Measurements from ENCODE around the gene RNLS. TPM values are rescaled to one million over a fixed set of nuclear protein-coding genes. Genes with fewer than 3 reads are reported as not detected.
"Not testable (repeated sequence)": the region's sequence is repeated elsewhere in the genome, so short reads cannot be mapped to it uniquely, and the experiment has no call there.

The RNLS gene
- total RNA-seq, 1 experiment from 2014 or later: not detected

DNA sequence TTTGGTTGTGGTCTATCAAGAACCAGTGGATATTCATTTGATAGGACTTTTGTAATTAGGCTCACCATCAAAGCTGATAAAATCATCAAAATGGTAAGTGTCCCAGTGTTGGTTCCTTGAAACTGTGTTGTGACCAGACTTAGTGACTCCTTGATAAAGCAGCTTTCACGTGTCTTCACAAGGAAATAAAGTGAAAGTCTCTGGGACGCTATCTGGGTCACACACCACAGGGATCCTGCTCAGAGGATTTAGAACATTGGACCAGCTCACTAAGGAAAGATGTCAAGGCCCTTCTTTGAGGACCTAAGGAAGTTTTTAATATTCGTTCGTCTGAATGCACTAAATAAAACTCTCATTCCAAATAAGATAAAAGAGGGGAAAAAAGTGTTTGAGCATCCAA is 193.1 kb downstream of the RNLS start:
- no peak for DNase-seq (ENCODE audit: low read depth)

DNA sequence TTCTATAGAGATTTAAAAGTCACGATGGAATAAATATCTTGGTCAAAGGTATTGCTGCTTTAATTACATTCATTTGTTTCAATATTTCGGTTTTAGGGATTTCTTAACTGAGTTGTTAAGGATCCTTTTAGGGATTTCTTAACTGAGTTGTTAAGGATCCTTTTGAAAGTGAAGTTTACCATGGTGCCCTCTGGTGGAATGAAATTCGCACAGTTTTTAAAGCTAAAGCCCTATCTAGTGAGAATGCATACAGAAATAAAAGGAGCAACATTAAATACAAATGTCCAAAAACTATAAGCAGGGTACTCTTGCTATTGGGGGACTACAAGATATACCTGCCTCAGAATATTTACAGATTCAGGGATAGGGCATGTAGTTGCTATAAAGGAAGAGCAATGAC is 193.7 kb downstream of the RNLS start:
- DNase-seq (ENCODE audit: low read depth): peak; percentile 58

DNA sequence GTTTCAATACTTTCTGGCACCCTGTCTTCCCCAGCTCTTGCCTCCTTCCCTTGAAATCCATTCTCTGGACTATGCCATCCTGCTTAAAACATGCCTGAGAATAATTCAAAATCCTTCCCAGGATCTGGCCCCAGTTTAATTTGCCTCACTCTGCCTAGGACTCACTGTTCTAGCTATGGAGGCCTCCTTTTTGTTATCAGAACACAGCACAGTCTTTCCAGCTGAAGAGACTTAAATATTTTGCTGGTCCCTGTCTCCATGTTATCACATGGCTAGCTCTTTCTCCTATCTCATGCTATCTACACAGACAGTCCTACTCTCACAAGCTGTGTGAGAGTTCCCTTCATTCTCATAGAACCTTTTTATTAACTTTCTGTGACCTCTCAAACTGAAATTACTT is 194.8 kb downstream of the RNLS start:
- DNase-seq (ENCODE audit: low read depth): no peak

DNA sequence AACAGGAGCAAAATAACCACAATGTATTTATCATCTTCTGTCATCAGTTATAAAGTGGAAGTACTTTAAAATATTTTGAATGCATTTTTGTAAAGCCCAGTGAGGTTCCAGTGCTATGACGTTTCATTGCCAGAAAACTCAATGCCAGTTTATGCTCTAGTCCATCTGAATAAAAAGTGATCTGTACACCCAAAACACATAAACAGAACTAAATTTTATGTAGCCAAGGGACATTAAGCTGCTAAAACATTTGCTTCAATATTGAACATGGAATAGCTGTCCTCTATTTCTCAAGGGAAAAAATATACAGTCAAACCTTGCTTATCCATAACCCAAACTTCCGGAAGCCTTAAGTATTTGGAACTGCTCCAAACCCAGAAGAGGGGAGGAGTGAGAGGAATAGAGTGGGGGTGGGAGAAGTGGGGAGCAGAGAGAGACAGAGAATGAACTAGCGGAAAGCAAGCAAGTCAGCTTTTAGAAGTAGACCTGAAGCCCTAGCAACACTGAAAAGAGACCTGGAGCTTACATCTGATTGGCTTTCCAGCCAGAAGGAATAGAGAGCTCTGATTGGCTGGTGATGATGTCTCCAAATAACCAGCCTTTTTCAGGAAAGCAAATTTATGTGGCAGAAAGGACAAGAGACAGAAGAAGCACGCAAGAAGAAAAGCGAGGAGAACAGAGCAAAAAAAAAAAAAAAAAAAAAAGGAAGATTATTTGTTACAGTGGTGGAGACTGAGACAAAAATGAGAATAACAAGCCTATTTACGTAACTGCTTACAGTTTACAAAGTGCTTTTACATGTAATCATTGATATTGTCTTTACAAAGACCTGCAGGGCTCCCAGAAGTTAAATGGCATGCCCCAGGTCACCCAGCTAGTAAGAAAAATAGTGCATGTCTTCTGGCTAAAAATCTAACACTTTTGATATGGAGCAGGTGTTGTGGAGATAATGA is 196.0 kb downstream of the RNLS start:
- peak; percentile 73 for DNase-seq (ENCODE audit: low read depth)

DNA sequence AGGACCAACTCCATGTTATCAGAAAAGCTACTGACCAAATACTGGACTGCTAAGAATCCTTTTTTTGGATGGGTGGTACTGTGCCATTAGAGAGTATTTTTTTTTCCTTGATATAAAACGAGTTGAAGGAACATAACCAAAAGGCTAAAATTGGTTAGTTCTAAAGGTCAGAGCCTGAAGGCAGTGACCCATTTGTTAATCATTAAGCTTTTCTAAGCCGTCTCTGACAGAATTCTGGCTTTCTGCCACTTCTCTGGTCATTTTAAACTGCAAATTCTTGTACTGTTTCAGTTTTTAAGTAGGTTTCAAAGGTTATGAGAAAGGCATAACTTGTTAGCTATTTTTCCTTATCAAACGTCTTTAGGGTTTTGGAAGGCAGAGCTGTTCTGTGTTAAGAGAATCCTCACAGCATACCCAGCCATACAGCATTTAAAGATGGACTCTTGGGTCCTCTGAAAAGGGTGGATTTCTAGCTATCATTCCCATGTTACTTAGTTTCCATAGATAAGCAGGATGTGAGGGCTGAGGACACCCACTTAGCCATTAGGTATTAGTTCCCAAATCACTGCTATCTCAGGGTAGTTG is 196.8 kb downstream of the RNLS start:
- peak; percentile 19 for DNase-seq (ENCODE audit: low read depth)

DNA sequence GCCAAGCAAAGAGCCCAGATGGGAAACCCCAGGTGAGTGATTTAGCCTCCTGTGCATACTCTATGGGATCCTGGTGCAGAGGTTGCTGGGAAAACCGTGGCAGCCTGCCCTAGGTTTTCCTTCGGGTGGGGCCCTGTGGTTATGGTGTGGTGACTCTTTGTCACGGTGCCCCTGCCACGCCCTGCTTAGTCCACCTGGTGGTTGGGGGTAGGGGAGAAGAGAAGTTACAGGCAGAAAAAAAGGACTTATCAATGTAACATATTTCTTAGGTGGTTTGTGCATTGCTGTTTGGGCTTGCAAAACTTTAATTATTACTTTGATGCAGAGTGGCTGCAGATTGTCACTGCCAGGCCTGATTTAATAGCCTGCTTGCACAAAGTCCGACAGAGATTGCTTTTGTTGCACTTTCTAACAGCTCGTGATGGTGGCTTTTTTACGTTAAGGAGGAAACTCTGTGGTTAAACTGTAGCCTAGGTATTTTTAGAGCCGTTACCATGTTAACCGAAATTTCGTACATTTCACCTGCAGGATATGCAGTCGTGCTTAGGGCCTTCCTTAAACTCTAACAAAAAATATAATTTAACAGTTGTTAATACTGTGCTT is 197.4 kb downstream of the RNLS start:
- DNase-seq (ENCODE audit: low read depth): no peak

DNA sequence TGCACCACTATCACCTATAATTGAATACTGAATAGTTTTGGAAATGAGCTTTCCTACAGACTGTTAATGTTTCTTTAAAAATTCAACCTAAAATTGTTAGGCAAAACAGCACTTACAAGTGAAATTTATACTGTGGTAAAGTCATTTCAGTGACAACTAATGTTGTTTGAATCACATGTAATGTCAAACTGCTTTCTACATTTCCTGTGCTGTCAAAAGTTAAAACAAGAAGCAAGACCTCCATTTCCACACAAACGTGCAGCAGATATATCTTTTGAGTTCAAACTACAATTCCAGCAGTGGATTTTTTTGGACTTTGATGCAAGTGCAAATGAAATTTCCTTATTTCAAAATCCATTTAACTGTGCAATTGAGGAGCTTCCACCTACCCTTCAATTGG is 199.8 kb downstream of the RNLS start:
- DNase-seq (ENCODE audit: low read depth): no peak

DNA sequence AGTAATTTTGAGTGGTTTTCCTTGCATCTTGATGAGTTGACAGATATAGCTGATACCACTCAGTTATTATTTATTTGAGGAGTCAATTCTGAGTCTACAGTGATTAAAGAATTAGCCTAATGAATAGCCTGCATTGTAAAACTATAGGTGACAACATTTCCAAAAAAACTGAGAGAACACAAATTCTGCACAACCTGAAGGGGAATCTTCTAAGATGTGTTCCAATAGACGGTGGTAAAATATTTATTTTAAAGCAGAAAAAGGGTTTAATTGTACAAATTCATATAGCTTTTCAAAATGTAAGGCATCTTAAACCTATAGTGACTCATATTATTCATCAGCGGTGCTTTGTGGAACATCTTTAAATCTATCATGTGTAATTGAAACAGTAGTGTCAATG is 200.4 kb downstream of the RNLS start:
- no peak for DNase-seq (ENCODE audit: low read depth)

DNA sequence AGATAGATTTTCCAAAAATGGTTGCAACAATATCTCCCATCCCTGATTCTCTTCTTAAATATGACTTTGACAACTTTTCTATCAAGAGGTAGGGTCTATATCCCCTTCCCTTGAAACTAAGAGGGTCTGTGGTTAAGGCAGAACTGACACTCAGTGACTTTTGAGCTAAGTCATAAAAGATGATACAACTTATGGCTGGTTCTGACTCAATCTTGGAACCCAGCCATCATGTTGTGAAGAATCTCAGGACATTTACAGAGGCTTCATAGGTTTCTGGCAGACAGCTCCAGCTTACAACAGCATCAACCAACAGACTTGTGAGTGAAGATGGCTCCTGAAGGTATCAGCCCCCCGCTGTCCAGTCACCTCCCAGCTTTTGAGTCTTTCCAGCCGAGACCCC is 203.5 kb downstream of the RNLS start:
- DNase-seq (ENCODE audit: low read depth): peak; percentile 70

DNA sequence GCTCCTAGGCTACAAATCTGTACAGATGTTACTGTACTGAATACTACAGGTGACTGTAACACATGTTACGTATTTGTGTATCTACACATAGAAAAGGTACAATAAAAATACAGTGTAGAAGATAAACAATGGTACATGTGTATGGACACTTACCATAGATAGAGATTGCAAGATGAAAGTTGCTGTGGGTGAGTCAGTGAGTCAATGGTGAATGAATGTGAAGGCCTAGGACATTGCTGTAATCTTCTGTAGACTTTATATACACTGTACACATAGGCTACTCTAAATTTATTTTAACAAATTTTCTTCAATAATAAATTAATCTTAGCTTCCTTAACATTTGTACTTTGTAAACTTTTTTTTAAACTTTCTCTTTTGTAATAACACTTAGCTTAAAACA is 205.6 kb downstream of the RNLS start:
- no peak for DNase-seq (ENCODE audit: low read depth)

DNA sequence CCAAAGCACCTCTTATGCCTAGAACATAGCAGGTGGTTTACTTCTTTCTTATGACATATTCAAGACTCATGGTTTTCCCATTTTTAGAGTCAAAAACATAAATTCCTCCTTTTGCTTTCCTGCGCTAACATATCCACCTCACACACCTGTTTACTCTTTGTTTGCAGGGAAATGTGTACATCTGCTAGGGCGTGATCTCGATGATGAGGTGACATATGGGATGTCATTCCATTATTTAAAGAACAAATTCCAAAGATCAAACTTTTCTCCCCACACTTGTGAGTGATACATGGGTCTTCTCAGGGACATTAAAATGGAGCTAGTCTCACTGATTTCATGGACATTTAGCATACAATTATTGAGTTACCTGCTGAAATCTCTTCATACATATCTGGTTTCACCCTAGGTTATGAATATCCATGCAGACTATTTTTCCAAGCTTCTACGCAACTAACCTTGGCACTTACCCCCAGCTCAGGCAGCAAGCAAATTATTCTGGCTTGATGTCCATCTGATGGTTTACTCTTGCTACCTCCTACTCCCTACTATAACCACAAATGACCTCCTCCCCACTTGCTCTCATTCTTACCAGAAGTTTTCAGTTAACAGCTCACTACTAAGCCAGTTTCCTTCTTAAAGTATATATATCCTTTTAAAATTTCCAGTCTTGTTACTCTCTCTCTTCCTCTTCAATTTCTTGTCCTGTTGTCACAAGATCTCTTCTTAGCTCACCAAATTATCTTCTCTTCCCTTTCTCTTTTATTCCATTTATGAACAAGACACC is 208.5 kb downstream of the RNLS start:
- no peak for DNase-seq (ENCODE audit: low read depth)

DNA sequence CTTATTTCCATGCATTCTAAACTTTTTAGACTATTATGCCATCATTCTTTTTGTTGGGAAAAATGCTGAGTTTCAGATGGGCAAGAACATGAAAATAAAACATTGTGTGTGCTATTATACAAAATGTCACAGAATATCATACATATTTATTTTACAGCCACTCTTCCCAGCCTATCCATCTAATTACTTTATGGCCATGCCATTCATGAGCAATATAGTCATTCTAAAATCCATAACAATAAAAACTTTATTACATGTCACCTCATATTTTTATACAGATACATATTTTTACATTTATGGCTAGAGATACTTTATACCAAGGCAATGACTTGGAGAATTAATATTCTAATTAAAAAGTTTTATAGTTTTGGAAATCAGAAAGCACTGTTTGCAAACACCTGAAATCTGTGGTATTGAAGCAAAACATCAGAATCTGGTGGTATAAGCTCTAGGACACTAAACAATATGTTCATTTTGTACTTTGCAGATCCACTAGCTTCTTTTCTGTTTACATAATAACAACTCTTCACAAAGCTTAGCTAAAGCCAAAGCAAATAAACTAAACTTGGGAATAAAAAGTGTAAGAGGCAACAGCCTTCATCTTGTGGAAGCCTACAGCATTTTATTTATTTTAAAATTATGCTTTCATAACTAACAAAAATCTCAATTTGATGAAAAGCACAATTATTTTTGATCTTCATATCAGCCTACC is 210.1 kb downstream of the RNLS start:
- DNase-seq (ENCODE audit: low read depth): no peak

DNA sequence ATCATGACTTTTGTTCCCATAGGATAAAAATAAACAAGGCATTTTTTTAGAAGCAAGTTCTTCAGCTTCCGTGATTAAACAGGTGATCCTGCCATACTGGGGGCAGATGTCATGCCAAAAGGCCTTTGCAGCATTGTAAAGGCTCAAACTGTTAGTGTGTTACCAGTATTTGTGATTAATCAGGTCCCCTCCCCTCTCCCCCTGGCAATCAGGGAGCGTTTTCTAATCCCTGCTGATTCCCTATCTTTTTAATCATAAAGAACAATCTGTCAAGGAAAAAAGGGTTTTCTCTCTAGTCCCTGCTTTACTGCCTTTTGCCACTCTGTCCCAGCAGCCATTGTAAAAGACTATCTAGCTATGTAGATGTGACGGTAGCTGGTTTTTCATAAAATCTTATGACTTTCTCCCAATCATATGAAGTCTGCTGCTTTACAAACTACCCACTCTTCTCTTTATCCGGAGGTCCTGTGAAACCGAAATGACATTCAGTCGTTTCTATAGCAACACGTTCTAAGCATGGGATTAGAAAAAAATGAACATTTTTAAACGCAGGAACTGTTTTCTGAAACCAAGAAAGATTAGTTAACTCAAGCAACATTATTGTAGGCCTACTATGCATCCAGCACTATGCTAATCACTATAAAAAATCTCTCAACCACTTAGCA is 210.9 kb downstream of the RNLS start:
- no peak for DNase-seq (ENCODE audit: low read depth)

DNA sequence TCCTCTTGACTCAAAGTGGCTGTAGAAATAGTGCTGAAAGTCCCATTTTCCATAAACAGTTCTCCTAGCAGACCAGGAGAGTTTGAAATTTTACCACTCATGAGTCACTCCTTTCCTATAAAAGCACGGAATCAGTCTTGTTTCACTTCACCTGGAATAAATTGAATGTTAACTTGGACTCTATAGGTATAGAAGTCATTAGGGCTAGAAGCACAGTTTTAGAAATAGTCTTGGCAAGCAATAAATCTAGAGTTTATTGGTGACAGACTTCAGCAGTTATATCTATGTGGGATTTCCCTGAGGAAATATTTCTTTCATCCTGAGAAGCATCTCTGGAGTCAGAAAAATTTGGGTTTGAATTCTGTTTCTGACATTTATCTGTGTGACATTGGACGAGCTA is 212.4 kb downstream of the RNLS start:
- no peak for DNase-seq (ENCODE audit: low read depth)

DNA sequence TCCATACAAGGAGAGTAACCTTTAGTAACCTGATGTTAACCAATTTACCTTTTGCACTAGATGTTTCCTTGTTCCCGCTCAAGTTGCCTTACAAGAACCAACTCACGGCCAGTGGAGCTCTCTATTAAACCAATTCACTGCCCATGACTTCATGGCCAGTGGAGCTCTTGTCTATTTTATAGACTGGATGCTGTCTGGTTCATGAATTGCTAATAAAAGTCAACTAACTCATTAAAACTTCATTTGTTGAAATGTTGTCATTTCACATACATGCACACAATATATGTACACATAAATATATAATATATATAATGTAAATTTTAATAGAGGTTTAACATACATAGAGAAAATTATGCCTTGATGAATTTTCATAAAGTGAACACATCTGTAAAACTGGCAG is 216.3 kb downstream of the RNLS start:
- no peak for DNase-seq (ENCODE audit: low read depth)

DNA sequence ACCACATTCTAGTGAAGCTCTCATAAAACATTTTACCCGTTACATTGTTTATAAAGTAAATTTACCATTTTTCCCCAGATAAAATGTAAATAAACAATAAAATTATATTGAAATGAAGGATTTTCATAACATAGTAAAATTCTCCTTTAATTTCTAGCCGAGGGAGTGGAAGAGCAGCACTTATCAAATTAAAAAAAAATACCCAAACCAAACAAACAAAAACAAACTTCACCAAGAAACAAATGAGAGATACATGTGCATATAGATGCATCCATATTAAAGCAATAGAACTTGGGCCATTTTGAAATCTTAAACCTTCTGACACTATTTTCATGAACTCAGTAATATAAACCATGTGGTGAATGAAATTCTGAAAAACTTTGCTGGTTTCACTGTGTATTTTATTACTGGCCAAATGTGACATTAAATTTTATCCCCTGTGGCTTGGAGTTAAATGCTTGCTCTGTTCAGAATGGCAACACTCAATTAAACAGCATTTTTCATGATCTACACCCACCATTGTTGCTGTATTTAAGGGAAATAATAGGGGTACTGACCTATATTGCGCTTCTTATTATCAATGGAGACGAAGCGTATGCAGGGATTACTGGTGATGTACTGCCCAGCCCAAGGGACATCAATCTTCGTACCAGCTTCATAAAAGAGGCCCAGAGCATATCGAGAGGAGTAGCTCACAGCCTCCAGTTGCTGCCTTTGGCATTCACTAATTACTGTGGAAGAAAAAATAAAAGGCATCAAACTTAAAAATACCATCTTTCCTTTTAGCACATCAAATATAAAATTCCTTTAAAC is 220.9 kb downstream of the RNLS start:
- DNase-seq (ENCODE audit: low read depth): no peak

DNA sequence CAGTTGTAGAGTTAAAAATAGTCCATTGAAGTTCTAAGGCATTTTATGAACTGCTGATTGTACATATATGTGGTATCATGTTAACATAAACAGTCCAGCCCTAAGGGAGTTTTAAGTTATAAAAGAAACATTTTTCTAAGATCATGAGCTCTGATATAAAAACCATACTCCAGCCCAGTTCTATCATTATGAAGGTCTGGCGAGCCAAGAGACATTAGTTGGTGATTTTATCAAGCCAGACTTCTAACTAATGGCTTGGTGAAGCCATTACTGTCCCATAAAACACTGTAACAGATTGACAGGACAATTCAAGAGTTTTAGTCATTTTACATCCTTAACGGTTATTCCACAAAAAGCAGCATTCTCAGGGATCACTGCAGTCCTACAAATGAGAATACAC is 221.6 kb downstream of the RNLS start:
- DNase-seq (ENCODE audit: low read depth): no peak

DNA sequence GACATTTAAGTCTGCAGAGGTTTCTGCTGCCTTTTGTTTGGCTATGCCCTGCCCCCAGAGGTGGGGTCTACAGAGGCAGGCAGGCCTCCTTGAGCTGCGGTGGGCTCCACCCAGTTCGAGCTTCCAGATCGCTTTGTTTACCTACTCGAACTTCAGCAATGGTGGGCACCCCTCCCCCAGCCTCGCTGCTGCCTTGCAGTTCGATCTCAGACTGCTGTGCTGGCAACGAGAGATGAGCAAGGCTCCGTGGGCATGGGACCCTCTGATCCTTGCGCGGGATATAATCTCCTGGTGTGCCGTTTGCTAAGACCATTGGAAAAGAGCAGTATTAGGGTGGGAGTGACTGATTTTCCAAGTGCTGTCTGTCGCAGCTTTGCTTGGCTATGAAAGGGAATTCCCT is 227.4 kb downstream of the RNLS start:
- DNase-seq (ENCODE audit: low read depth): not testable (repeated sequence)

DNA sequence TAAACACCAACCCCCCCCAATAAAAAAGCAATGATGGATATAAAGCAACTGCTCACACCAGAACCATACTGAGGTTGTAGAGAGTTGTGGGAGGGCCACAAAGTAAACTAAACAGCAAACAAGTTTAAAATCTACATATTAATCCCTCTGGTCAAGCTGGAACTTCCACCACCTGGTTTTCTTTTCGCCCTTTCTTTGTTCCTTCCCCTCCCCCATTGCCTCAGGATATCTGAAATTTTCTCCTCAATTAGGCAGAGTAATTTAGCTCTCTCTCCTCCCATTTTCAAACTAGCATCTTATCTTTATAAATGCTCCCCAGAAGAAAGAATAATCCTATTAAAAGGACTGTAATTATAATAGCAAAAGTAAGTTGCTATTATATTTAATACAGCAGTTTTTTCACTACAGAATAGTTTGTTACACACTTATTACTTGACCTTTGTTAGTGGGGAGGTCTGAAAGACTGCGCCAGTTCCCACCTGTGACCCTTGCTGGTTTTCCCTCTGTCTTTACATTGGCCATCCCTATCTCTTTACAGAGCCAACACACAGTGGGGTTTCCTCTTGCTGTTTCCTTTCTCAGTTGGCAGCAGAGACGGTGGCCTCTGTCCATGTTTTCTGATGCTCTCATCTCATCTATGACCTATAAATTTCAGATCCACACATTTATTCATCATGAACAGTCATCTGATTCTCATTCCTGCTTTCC is 235.4 kb downstream of the RNLS start:
- DNase-seq (ENCODE audit: low read depth): no peak
